Lung (tissue), 12 donors: ENCODE results near the gene MSLN. TPM values are rescaled to one million over a fixed set of nuclear protein-coding genes. Genes with fewer than 3 reads are reported as not detected.

Experiments
- ATAC-seq: fragments of 200-7000 bp; cut with Tn5 transposase; one replicate; pipeline ENCODE4 v1.9.1; 2020; ENCODE audit warnings: moderate number of reproducible peaks; ENCODE audit not compliant: insufficient read depth, low FRiP score
- DNase-seq, 3 donors: peaks; one replicate each; pipeline ENCODE4 v3.0.0-alpha.2; 2013 to 2017
- H3K27ac ChIP-seq, 2 donors: one replicate each; pipeline ENCODE4 v1.5.1; 2013; ENCODE audit warnings: mild to moderate bottlenecking in 2 of 2, moderate library complexity in 2 of 2, control low read depth in 1 of 2, inconsistent platforms in 1 of 2, low read depth in 1 of 2, low read length in 1 of 2
- H3K27me3 ChIP-seq, 3 donors: one replicate each; pipeline ENCODE4 v1.5.1; 2013; ENCODE audit warnings: low read length in 2 of 3; ENCODE audit not compliant: control insufficient read depth in 3 of 3, insufficient read depth in 3 of 3
- H3K36me3 ChIP-seq, 4 donors: one replicate each; pipeline ENCODE4 v1.5.1; 2013; ENCODE audit warnings: low read length in 4 of 4, mild to moderate bottlenecking in 1 of 4, moderate library complexity in 1 of 4; ENCODE audit not compliant: control insufficient read depth in 4 of 4, insufficient read depth in 4 of 4
- H3K4me1 ChIP-seq, 5 donors: one replicate each; pipeline ENCODE4 v1.5.1; 2013; ENCODE audit warnings: low read length in 5 of 5, mild to moderate bottlenecking in 2 of 5, moderate library complexity in 1 of 5; ENCODE audit not compliant: control insufficient read depth in 5 of 5, insufficient read depth in 5 of 5
- H3K4me3 ChIP-seq: one replicate; pipeline ENCODE4 v1.5.1; 2013; ENCODE audit warnings: mild to moderate bottlenecking, control low read depth, moderate library complexity
- H3K9ac ChIP-seq, 2 donors: one replicate each; pipeline ENCODE4 v1.5.1; 2013; ENCODE audit warnings: low read length in 2 of 2, control low read depth in 1 of 2; ENCODE audit not compliant: insufficient read depth in 1 of 2
- H3K9me3 ChIP-seq, 4 donors: one replicate each; pipeline ENCODE4 v1.5.1; 2013; ENCODE audit warnings: low read length in 3 of 4, mild to moderate bottlenecking in 1 of 4, moderate library complexity in 1 of 4; ENCODE audit not compliant: control insufficient read depth in 4 of 4, insufficient read depth in 3 of 4
- CTCF ChIP-seq: IDR thresholded peaks from 2 replicates; pipeline ENCODE4 v1.5.1; 2012; ENCODE audit warnings: mild to moderate bottlenecking; ENCODE audit errors: control extremely low read depth, extremely low read depth
- WGBS, 2 donors: extraction: QIAGEN DNeasy Blood & Tissue Kit; methylation state at CpG; one replicate each; pipeline ENCODE4 v1.1.7; 2013; 5-methylcytosine and 5-hydroxymethylcytosine counted together
- polyA plus RNA-seq, 2 donors: library from polyadenylated mRNA; stranded (reverse); fragments of 200-250 nt; gene quantifications; one replicate each; pipeline ENCODE4 v1.2.1, GENCODE V29; 2013
- total RNA-seq, 2 donors: library from RNA; depleted of rRNA in 1 of 2; stranded (reverse); fragments of >200 nt in 1 of 2; gene quantifications; one replicate each; pipeline ENCODE4 v1.2.1, GENCODE V29; 2014 to 2021
- donor health status: control.
- donor health status: control.
- donor health status: Bipolar disorder and iron deficiency.
- donor health status: healthy.
- donor health status: DM: yes; HTN: yes; CAD: no.

The MSLN gene
- total and polyA plus RNA-seq, 4 donors, result 98.8 to 155 (median 120) TPM

- H3K36me3 ChIP-seq, result no peaks in the 10 kb centered on the region
- no peak overlapping the region for H3K27ac ChIP-seq
- H3K9ac ChIP-seq, result no peak overlapping the region
- no peak for ATAC-seq
- H3K9me3 ChIP-seq, result peaks cover 0 to 2% (median 0%) of the 10 kb centered on the region in 4 donors
- no peak for TF ChIP-seq CTCF
- H3K4me3 ChIP-seq, result no peak overlapping the region
- peaks cover 0 to 5% (median 0%) of the 10 kb centered on the region in 5 donors for H3K4me1 ChIP-seq
- WGBS, 2 donors, result 73 to 88% methylated on average over 13 of the region's 13 CpGs
- peaks cover 0 to 5% (median 0%) of the 10 kb centered on the region in 3 donors for H3K27me3 ChIP-seq
- no peak for DNase-seq
Measured at GRCh38 chr16:779561-779960, 19.0 kb downstream of the MSLN start.

- no peak for DNase-seq
Measured at GRCh38 chr16:780296-780695, 19.8 kb downstream of the MSLN start.

DNA sequence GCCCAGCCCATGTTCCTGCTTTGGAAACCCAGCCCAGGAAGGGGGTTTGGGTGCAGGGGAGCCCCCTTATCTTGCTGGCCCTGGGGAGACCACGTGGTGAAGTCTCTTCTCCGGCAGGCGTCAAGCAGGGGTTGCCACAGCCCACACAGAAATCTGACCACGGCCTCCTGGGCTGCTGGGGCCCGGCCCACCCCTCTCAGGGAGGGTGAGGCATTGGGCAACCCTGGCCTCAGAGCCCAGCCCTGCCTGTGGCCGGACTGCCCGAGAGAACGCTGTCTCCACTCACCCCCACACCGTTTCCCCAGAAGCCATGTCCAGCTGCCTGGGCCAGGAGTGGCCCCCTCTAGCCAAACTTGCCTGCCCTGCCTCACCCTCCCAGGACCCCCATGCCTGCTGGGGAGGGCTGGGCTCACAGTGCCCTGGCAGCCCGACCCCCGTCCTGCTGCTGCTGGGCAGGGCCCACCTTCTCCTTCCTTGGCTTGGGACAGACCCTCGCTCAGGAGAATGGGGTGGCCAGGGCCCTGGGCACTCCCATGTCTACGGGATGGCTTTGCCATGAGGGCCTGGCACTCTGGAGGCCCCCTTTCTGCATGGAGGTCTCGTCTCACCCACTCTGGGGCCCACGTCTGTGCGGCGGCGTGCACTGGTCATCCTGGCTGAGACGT is 20.9 kb downstream of the MSLN start:
- ATAC-seq, result no peak
- WGBS, 2 donors, result 61 to 68% methylated on average over 12 to 19 of the region's 19 CpGs
- no peak for DNase-seq
- Histone ChIP-seq H3K9me3 (peaks cover 0 to 2% (median 0%) of the 10 kb centered on the region in 4 donors), H3K27ac (no peak overlapping the region), H3K4me1 (peaks cover 0 to 5% (median 0%) of the 10 kb centered on the region in 5 donors), H3K4me3 (no peak overlapping the region), H3K9ac (no peak overlapping the region), H3K27me3 (peaks cover 0 to 5% (median 0%) of the 10 kb centered on the region in 3 donors), H3K36me3 (peaks cover 0 to 8% (median 1%) of the 10 kb centered on the region in 4 donors)
- no peak for TF ChIP-seq CTCF

More at GRCh38 chr16:780296-780695, 19.8 kb downstream of the MSLN start:
- peaks cover 0 to 5% (median 0%) of the 10 kb centered on the region in 3 donors for H3K27me3 ChIP-seq
- peaks cover 0 to 2% (median 0%) of the 10 kb centered on the region in 4 donors for H3K36me3 ChIP-seq
- H3K4me1 ChIP-seq, result peaks cover 0 to 5% (median 0%) of the 10 kb centered on the region in 5 donors
- no peak for TF ChIP-seq CTCF
- peaks cover 0 to 2% (median 0%) of the 10 kb centered on the region in 4 donors for H3K9me3 ChIP-seq
- no peak overlapping the region for H3K9ac ChIP-seq
- 86 to 93% methylated on average over 16 of the region's 16 CpGs for WGBS, 2 donors
- no peak overlapping the region for H3K27ac ChIP-seq
- no peak for ATAC-seq
- H3K4me3 ChIP-seq, result no peak overlapping the region
